ENCODE results near the gene ATP8B1. TPM values are rescaled to one million over a fixed set of nuclear protein-coding genes. Genes with fewer than 3 reads are reported as not detected.

ATP8B1 gene
- total RNA-seq, 1 experiment from 2014 or later, result 62.3 TPM

- DNase-seq, result no peak
- no TSS peak for BruUV-seq (replicated peaks)
- H3K9me3 Mint-ChIP-seq (ENCODE audit: low read depth, unreplicated experiment), result no peaks in the 10 kb centered on the region
- CTCF ChIA-PET, result no interaction called here
- H3K27me3 Mint-ChIP-seq (ENCODE audit: unreplicated experiment), result no peaks in the 10 kb centered on the region
- no peak overlapping the region for H3K4me3 Mint-ChIP-seq (ENCODE audit: low read depth, unreplicated experiment)
- no peak overlapping the region for H3K27ac Mint-ChIP-seq (ENCODE audit: unreplicated experiment)
- intact Hi-C loops (cut with micrococcal nuclease; ENCODE audit: unreplicated experiment), result no loop called here
- peaks cover 53% of the 10 kb centered on the region for H3K36me3 Mint-ChIP-seq (ENCODE audit: insufficient read depth, unreplicated experiment)
- no peak for TF ChIP-seq CTCF (IDR thresholded peaks at IDR 0.05; ENCODE audit: unreplicated experiment)
- H3K4me1 Mint-ChIP-seq (ENCODE audit: low read depth, unreplicated experiment), result no peaks in the 10 kb centered on the region
Measured at GRCh38 chr18:57683470-57683869, 119.6 kb downstream of the ATP8B1 start.

- H3K27me3 Mint-ChIP-seq (ENCODE audit: unreplicated experiment), result no peaks in the 10 kb centered on the region
- CTCF ChIA-PET, result no interaction called here
- DNase-seq, result no peak
- H3K27ac Mint-ChIP-seq (ENCODE audit: unreplicated experiment), result no peak overlapping the region
- H3K4me3 Mint-ChIP-seq (ENCODE audit: low read depth, unreplicated experiment), result no peak overlapping the region
- BruUV-seq (replicated peaks), result no TSS peak
- peaks cover 35% of the 10 kb centered on the region for H3K36me3 Mint-ChIP-seq (ENCODE audit: insufficient read depth, unreplicated experiment)
- H3K9me3 Mint-ChIP-seq (ENCODE audit: low read depth, unreplicated experiment), result no peaks in the 10 kb centered on the region
- no peak for TF ChIP-seq CTCF (IDR thresholded peaks at IDR 0.05; ENCODE audit: unreplicated experiment)
- intact Hi-C loops (cut with micrococcal nuclease; ENCODE audit: unreplicated experiment), result no loop called here
- no peaks in the 10 kb centered on the region for H3K4me1 Mint-ChIP-seq (ENCODE audit: low read depth, unreplicated experiment)
Measured at GRCh38 chr18:57677262-57678211, 125.6 kb downstream of the ATP8B1 start.

GRCh38 chr18:57674891-57675290 lies 128.2 kb downstream of the ATP8B1 start:
- TF ChIP-seq CTCF (IDR thresholded peaks at IDR 0.05; ENCODE audit: unreplicated experiment), result no peak
- H3K36me3 Mint-ChIP-seq (ENCODE audit: insufficient read depth, unreplicated experiment), result peaks cover 44% of the 10 kb centered on the region
- intact Hi-C loops (cut with micrococcal nuclease; ENCODE audit: unreplicated experiment), result no loop called here
- BruUV-seq (replicated peaks), result no TSS peak
- CTCF ChIA-PET, result no interaction called here
- no peak for DNase-seq
- no peak overlapping the region for H3K4me3 Mint-ChIP-seq (ENCODE audit: low read depth, unreplicated experiment)
- H3K27me3 Mint-ChIP-seq (ENCODE audit: unreplicated experiment), result no peaks in the 10 kb centered on the region
- H3K4me1 Mint-ChIP-seq (ENCODE audit: low read depth, unreplicated experiment), result no peaks in the 10 kb centered on the region
- no peak overlapping the region for H3K27ac Mint-ChIP-seq (ENCODE audit: unreplicated experiment)
- H3K9me3 Mint-ChIP-seq (ENCODE audit: low read depth, unreplicated experiment), result no peaks in the 10 kb centered on the region

GRCh38 chr18:57670046-57670445 lies 133.1 kb downstream of the ATP8B1 start:
- Mint-ChIP-seq H3K27ac (ENCODE audit: unreplicated experiment) (no peak overlapping the region), H3K9me3 (ENCODE audit: low read depth, unreplicated experiment) (no peaks in the 10 kb centered on the region), H3K36me3 (ENCODE audit: insufficient read depth, unreplicated experiment) (peaks cover 42% of the 10 kb centered on the region), H3K27me3 (ENCODE audit: unreplicated experiment) (no peaks in the 10 kb centered on the region), H3K4me3 (ENCODE audit: low read depth, unreplicated experiment) (no peak overlapping the region), H3K4me1 (ENCODE audit: low read depth, unreplicated experiment) (no peaks in the 10 kb centered on the region)
- no TSS peak for BruUV-seq (replicated peaks)
- no peak for DNase-seq
- CTCF ChIA-PET, result interaction anchor here (0.6 kb wide), 1 partner anchor 34 kb away, joined by 3 read pairs; no protein-coding TSS in a partner anchor
- intact Hi-C loops (cut with micrococcal nuclease; ENCODE audit: unreplicated experiment), result no loop called here
- no peak for TF ChIP-seq CTCF (IDR thresholded peaks at IDR 0.05; ENCODE audit: unreplicated experiment)
